NCI-H446 (cell line): ENCODE data around the gene RNF214.

ENCODE experiments used
- DNase-seq, 2 experiments: peaks; one replicate each; lab custom pipeline; 2025; lab: John Stamatoyannopoulos, UW

Gene RNF214

DNA sequence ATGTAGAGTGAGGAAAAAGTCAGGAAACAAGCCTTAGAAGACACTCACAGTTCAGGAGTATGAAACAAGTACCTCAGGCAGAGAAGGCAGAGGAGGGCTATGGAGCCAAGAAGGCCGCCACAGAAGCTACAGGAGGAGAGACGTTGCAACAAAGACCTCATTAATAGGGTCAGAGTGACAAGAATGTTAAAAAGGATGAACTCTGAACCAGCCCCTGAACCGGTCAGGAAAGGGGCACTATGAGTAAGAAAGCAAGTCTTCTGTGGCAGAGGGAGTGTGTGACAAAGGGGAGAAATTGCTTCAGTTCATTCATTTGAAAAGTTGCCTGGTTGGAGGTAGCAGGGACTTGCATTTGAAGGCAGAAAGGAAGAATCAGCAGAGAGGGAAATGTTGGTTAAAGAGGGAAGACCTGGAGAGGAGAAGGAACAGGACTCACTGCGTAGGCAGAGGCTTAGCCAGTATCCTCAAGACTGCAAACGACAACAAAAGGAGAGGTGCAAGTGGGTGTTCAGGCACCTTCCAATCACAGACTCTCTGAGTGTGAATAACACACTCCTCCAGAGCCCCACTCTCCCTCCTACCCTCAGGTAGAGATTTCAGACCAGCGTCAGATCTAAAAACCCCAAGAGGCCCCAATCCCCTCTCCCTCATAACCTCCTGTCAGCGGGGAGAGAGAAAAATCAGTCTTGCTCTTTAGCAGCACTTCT is 17.9 kb upstream of the RNF214 start:
- no peak for DNase-seq

DNA sequence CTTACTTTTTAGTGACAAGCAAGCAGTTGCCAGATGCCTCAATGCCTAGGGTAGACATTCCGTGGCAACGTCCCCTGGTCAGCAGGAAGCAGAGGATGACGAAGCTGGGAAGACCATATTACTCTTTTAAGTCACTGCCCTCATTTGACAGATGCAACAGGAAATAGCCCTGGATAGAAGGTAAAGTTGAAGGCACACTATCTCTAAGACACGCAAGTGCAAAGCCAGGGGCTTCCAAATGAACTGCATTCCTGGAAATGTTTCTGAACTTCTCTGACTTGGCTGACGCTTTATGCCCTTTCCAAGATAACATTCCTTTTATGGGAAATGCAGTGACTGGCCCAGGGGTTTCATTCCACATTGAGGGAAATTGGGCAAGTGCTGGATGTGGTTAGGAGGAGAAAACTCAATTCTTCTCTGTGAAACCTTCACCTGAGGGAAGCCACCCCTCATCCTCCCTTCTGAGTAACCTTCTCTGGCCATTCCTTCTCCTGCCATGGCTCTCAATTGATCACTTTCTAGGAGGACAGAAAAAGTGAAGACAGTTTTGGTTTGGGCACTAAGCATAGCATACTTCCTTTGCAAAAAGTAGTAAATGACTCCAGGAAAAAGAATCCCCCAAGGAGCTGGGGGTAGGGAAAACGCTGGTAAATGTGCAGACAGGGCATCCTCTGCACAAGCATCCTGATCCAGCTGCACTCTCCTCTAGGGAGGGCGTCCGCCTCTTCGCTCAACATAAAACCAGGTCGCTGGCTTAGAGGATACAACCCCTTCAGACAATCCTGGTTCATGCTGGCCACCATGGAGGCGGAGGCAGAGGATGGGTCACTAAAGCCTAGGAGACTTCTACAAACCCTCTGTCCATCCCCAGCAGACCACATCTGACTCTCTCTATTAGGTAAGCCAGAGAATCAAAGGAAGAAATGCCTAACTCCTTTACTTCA is 15.1 kb upstream of the RNF214 start:
- DNase-seq, result no peak

- DNase-seq, result no peak
Observed at GRCh38 chr11:117218133-117218915, 14.1 kb upstream of the RNF214 start.

- no peak for DNase-seq
Observed at GRCh38 chr11:117219001-117219400, 13.5 kb upstream of the RNF214 start.

- DNase-seq, result no peak
Observed at GRCh38 chr11:117219455-117219854, 13.0 kb upstream of the RNF214 start.

GRCh38 chr11:117219995-117220394 is 12.5 kb upstream of the RNF214 start:
- DNase-seq, result no peak

DNA sequence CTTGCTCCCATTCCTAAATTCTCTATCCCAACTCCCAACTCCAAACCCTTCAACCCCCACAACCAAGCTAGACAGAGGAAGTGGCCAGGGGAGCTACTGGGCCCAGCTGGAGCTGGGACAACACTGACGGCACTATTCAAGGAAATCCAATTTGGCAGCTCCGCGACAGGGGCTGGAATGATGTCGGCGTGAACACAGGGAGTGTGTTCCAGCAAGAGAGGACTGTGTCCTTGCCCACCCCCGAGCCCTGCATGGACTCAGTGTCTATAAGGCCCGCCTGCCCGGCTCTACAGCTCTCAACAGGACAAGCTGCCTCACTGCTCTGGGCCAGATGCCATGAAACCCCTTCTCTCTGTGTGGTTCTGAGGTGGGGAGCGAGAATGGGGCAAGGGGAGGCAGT is 11.9 kb upstream of the RNF214 start:
- no peak for DNase-seq

DNA sequence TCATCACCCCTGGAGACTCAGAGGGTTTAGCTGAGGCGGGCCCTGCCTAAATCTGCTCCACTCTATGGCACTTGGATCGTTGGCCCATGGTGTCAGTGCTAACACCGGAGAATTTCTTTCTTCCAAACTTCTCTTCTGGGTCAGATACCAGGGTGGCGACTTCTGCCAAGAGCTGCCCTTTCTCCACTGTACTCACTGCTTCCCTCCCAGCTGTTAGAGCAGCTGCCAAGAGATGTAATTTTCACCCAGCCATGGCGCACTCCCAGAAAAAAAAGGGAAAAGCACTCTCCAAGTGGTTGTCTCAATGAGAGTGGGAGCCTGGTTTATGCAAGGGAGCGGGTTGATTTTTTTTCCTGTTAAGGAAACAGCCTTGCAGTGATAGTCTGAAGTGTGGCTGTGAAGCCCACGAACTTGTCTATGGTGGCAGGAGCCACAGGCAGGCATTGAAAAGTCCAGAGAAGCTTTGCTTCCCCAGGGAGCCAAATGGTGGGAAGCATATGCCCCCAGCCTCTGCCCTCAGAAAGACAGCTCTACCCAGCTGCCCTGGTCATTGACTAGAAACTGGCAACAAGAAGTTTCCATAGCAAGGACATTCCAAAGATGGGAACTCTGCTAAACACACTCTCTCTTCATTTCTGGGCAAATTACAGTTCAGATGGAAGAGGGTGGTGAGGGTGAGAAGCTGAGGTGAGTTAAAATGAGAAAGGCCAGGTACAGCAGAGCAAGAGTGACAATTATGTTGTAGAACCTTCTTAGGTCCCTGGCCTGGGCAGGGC is 11.3 kb upstream of the RNF214 start:
- peak; percentile 56 to 59 for DNase-seq

DNA sequence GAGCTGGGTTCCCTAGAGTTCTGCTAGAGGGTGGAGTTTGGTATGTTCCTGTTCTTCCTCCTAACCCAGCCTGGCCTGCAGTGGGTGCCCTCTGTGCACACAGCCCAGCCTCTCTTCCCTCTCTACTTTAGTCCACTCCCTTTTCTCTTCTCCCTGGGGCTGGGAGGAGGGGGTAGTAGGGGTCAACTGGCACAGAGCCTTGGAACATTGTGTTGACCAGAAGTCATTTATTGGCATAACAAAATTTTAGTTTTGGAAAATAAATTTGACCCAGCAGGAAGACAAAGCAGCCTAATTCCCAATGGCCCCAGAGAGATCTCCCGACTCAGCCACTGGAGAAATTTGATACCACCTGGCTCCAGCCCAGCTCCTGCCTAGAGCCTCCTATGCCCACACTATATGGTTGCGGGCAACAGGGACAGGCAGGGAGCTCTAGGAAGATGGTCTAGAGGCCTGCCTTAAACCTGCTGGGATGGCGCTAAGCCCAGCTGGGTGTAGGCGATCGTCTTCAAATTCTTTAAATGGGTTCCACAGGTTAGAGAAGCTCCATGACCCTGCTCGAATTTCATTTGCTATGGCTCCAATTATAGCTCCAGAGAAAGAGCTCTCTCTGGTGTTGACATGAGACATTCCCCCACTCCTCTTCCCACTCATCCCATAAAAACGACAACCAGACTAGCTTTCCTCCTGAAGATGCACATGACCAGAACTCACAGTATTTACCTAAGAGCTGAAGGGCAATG is 10.5 kb upstream of the RNF214 start:
- DNase-seq, result peak; percentile 21 to 58

DNA sequence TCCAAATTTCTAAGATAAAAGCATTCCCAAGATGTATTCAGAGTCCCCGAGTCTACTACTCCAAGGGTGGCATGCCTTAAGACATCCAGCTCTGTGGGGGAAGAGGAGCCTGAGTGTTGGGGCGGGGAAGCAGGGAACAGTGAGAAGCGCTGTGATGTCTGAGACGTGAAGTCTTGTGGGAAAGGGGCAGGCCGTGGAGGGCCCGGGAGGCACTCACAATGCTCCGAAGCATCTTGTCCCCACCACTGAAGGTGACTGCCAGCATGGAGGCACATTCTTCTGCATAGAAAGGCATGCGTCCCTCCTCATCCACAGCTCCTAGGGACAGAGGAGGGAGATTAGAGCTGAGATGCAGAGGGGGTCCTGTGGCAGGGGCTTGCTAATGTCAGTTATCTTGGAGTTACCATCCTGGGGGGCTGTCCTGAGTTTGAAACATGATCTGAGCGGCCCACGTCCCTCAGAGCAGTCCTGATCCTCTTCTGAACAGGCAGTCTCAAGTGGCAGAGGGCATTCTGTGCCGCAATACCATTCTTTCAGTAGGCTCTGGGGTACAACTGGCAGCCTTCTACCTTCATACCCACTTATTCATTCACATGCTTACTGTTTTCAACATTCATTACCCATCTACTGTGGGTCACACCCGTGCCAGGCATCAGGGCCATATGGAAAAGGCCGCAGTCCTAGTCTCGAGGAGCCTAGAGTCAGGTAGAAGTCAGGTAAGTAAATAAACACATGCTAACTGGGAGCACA is 9.3 kb upstream of the RNF214 start:
- DNase-seq, result no peak

DNA sequence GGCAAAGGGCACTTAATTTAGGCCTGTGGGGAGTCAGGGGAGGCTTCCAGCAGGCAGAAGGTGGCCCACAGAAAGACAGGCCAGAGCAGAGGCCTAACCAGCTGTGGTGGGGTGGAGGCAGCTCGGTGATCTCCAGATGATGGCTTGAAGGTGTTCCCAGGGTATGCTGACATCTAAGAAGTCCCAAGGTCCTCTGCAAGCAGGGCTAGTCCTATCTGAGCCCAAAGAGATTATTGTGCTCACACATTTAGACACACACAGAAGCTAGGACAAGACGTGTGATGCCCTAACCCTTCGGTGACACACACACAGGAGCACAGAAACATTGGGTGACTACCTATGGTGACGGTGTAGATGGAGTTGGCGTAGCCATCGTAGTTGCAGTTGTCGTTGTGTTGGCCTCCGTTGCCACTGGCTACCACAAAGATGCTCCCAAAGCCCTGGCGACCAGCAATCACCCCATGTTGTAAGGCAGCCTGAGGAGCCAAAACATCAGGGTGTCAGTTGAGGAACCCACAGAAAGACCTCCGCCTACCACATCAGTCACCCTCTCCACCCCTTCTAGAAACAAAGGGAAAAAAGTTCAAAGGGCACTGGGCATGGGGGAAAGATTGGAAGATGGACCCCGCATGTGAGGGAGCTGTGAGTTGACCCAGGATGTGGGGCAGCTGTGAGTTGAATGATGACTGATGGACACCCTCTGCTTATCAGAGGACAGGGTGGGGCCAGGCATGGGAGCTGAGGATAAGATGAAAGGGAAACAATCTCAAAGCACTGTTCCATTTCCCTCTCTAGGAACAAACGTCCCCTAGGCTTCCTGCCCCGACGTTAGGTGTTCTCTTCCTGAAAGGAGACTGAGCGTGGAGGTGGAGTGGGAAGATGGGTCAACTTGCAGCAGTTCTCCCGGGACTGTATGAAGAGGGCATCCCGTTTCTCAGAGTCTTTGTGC is 8.5 kb upstream of the RNF214 start:
- no peak for DNase-seq

GRCh38 chr11:117225553-117226170 is 6.8 kb upstream of the RNF214 start:
- no peak for DNase-seq

DNA sequence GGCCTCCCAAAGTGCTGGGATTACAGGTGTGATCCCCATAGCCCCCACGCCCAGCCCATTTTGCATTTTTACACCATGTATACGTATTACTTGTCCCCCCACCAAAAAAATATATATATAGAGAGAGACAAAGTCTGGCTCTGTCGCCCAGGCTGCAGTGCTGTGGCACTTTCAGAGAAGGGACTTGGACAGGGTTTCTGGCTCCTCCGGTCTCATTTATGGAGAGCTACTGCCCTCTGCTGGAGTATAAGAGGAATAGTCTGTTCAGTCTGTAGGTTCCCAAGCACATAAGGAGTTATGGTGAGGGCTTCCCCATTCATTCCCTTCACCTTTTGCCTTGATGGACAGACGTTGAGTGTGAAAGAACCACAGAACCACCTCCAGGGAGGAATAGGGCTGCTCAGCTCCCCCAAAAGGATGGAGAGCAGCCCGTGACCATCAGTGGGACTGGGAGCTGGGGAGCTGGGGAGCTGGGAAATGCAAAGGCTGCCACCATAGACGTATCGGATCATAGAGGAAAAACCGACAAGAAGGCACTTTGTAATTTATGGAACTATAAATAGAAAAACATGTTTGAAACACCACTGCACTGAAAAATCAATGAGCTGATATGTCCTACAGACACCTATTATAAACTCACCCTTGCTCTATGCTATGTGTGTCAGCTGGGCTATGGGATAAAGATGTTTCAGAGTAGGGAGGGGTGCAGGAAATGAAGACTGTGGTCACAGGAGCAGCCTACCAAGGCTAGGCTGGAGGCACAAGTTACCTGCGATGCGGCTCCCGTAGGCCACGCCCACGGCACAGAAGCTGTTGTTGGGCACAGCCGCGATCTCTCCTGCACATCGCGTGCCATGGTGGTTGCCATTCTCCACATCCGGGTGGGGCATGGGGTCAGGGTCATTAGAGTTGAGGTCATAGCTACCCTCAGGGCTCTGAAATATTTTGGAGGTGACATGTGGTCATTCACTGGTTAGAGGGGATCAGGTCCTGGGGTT is 5.8 kb upstream of the RNF214 start:
- peak; percentile 67 to 82 for DNase-seq

GRCh38 chr11:117228091-117228490 is 4.4 kb upstream of the RNF214 start:
- DNase-seq, result no peak

DNA sequence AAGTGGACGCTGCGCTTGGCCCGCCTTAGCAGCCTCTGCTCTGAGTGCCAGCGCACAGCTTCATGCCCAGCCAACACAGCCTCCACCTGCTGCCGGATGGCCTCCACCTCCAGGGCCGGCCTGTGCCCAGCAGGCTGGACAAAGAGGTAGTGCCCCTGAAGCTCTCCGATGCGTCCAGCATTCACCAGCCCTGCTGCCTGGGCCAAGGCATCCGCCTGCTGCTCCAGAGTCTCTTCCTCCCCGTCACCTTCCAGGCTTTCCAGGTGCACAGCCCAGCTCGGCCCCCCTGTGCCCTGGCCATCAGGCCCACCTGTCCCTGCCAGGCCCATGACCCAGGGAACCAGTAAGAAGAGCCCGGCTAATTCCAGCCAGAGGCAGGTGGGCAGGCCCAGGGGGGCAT is 3.1 kb upstream of the RNF214 start:
- no peak for DNase-seq

DNA sequence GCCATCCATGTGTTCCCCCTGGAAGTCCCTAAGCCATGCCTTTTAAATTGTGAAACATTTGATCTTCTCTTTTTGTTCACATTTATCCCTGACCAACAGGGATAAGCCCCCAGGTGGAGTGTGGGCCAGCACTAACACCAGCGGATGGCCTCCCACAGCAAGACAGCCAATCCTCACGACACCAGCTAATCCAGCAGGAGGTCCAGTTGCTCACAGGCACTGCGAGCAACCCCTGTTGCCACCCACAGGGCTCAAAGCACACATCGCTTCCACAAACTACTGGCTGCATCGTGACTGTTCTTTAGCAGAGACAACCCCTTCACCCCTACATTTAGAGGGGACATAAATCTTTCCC is 2.6 kb upstream of the RNF214 start:
- DNase-seq, result no peak

DNA sequence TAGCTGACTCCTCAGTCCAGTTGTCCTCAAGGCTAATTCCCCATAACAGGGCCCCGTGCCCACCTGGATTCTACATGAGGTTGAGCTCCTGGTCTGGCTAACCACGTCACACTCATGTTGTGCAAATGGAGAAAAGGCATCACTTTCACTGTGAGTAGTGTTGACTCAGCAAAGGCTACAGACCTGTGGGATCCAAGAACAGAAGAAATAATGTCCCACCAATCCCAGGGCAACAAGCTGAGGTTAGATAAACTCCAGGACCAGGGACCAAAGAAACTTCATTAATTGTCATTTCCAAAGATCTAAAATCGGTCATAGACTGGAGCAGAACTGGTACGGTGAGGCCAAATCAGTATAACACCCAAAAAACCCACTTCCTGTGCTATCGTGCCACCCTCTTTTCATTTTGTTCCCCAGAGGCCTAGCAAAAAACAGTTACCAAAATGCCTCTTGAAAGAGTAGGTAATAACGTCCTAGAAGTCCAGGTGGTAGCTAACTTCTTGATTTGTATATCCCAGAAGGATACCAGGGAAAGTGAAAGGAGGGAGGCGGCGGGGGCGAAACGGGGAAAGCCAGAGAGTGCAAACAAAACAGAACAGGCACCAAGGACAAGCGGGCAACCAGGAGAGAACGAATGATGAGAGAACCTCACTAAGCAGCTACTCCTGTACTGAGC is 2.0 kb upstream of the RNF214 start:
- DNase-seq, result no peak
